WERI-Rb-1 (cell line): ENCODE results near the gene HAVCR2.

Experiments
- DNase-seq: peaks from one replicate; pipeline ENCODE4 v3.0.0-alpha.2; 2020
- H3K27ac ChIP-seq: fragments of 250-450 bp; sonication (Bioruptor Pico); 2 replicates; pipeline ENCODE4 v1.5.1; 2020; ENCODE audit warnings: mild to moderate bottlenecking, moderate library complexity
- H3K27me3 ChIP-seq: fragments of 250-450 bp; sonication (Bioruptor Pico); 2 replicates; pipeline ENCODE4 v1.5.1; 2021; ENCODE audit warnings: mild to moderate bottlenecking, low read depth, moderate library complexity; ENCODE audit not compliant: insufficient read depth, severe bottlenecking
- H3K36me3 ChIP-seq: fragments of 250-450 bp; sonication (Bioruptor Pico); 2 replicates; pipeline ENCODE4 v1.5.1; 2020; ENCODE audit warnings: mild to moderate bottlenecking, moderate library complexity
- H3K4me3 ChIP-seq: 2 replicates; pipeline ENCODE4 v1.5.1; 2011; ENCODE audit warnings: low read depth, mild to moderate bottlenecking, control low read depth, low read length
- H3K9me3 ChIP-seq: fragments of 250-450 bp; sonication (Bioruptor Pico); 2 replicates; pipeline ENCODE4 v1.5.1; 2021; ENCODE audit warnings: mild to moderate bottlenecking, moderate library complexity; ENCODE audit not compliant: severe bottlenecking
- CTCF ChIP-seq: IDR thresholded peaks from 2 replicates; pipeline ENCODE4 v1.5.1; 2011; ENCODE audit warnings: low read depth, mild to moderate bottlenecking, control low read depth, inconsistent platforms, low read length

The HAVCR2 gene

GRCh38 chr5:157068785-157069184, 40.1 kb downstream of the HAVCR2 start:
- TF ChIP-seq CTCF, result no peak
- no peak overlapping the region for H3K4me3 ChIP-seq
- no peaks in the 10 kb centered on the region for H3K36me3 ChIP-seq
- no peaks in the 10 kb centered on the region for H3K9me3 ChIP-seq
- H3K27me3 ChIP-seq, result no peaks in the 10 kb centered on the region
- no peak for DNase-seq
- no peak overlapping the region for H3K27ac ChIP-seq

- Histone ChIP-seq H3K9me3 (no peaks in the 10 kb centered on the region), H3K4me3 (no peak overlapping the region), H3K27me3 (no peaks in the 10 kb centered on the region), H3K36me3 (no peaks in the 10 kb centered on the region), H3K27ac (no peak overlapping the region)
- DNase-seq, result no peak
- no peak for TF ChIP-seq CTCF
Measured at GRCh38 chr5:157068339-157068738, 40.5 kb downstream of the HAVCR2 start.

- H3K9me3 ChIP-seq, result no peaks in the 10 kb centered on the region
- H3K27ac ChIP-seq, result no peak overlapping the region
- no peak for TF ChIP-seq CTCF
- no peak for DNase-seq
- H3K27me3 ChIP-seq, result no peaks in the 10 kb centered on the region
- H3K36me3 ChIP-seq, result no peaks in the 10 kb centered on the region
- H3K4me3 ChIP-seq, result no peak overlapping the region
Measured at GRCh38 chr5:157067005-157067404, 41.8 kb downstream of the HAVCR2 start.

- TF ChIP-seq CTCF, result no peak
- H3K4me3 ChIP-seq, result no peak overlapping the region
- no peaks in the 10 kb centered on the region for H3K36me3 ChIP-seq
- H3K27ac ChIP-seq, result no peak overlapping the region
- DNase-seq, result no peak
- H3K27me3 ChIP-seq, result no peaks in the 10 kb centered on the region
- H3K9me3 ChIP-seq, result no peaks in the 10 kb centered on the region
Measured at GRCh38 chr5:157066080-157066479, 42.8 kb downstream of the HAVCR2 start.

GRCh38 chr5:157063776-157064430, 44.9 kb downstream of the HAVCR2 start:
- H3K9me3 ChIP-seq, result no peaks in the 10 kb centered on the region
- H3K27me3 ChIP-seq, result no peaks in the 10 kb centered on the region
- no peak for DNase-seq

More at GRCh38 chr5:157063776-157064430, 44.9 kb downstream of the HAVCR2 start:
- no peak for TF ChIP-seq CTCF
- no peak overlapping the region for H3K4me3 ChIP-seq
- H3K27ac ChIP-seq, result no peak overlapping the region
- no peaks in the 10 kb centered on the region for H3K36me3 ChIP-seq
